GM18951 (cell line): ENCODE measurements around the gene CNOT9.
A peak's percentile ranks its signal among the peaks of the same experiment; 100 is the strongest.
"Not testable (repeated sequence)": the region's sequence is repeated elsewhere in the genome, so short reads cannot be mapped to it uniquely, and the experiment has no call there.

Source experiments
- POLR2A ChIP-seq: IDR thresholded peaks from 4 replicates; pipeline ENCODE4 v1.6.1; 2011; ENCODE audit warnings: mild to moderate bottlenecking; ENCODE audit not compliant: insufficient read length, insufficient read depth; ENCODE audit errors: extremely low read depth
- in situ Hi-C: fragments of 300-500 bp; cut with MboI; formaldehyde crosslinking; loops from one replicate; pipeline ENCODE4 v1.12.0; 2022; ENCODE audit warnings: low sequenced_read_pairs, mixed read lengths, inconsistent platforms; ENCODE audit not compliant: unreplicated experiment

Gene CNOT9, protein sequence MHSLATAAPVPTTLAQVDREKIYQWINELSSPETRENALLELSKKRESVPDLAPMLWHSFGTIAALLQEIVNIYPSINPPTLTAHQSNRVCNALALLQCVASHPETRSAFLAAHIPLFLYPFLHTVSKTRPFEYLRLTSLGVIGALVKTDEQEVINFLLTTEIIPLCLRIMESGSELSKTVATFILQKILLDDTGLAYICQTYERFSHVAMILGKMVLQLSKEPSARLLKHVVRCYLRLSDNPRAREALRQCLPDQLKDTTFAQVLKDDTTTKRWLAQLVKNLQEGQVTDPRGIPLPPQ

DNA sequence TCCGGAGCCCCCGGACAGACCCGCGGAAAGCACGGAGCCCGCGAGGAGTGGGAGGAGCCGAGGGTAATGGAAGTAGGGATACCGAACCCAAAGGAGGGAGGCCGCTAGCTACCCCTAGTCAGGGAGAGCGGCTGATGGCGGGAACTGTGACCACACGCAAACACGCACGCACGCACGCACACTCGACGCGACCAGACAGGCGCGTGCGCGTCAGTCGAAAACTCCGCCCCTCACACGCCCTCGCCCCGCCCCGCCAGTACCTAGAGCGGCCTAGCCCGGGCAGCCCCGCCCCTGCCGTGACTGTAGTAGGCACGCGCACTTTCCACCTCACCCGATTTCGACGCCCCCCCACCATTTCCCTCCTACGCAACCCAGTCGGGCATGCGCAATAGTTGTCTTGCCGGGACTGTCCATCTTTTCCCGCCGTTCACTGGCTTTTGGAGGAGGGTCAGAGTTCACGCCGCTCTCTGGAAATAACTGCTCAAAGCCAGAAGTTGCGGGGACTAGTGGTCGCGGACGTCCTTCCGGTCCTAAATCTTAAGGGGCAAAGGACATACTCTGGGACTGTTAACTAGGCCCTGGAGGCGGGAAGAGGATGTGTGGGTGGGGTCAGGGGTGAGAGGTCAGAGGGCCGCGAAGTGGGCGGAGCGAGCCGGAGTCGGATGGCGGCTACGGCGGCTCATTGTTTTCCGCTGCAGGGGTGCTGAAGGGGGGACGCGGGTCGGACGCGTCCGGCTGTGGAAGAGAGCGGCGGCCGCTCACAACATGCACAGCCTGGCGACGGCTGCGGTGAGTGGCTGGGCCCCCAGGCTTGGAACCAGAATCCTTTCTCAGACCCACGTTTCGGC, at the start of gene CNOT9, which contains the start of gene USP37:
TSS of gene CNOT9 (plus strand) at position 650 of the 848 bp plus-strand sequence. CDS start at position 766, 116 bp downstream.
TSS of gene USP37 (minus strand) at position 162 of the 848 bp plus-strand sequence. CDS start 9,698 bp downstream, outside the sequence.
- in situ Hi-C loops, result no loop called here
- TF ChIP-seq POLR2A, result peak; percentile 75

DNA sequence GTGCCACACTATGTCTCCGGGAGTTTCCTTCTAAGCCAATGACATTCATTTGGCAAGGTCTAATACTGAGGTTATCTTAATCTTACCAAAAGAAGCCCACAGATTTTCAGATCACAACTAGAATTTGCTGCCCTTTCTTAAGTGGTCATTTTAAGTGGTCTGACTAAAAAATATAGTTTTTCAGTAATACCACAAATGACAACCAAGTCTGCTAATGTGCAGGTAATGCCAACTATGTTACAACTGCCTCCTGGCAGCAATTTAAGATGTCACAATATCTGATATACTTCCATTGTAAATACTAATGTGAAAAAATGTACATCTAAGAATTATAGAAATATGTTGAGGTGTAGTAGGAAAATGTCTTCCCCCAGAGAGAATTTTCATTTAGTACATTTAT, 49.8 kb upstream of the CNOT9 start:
- no peak for TF ChIP-seq POLR2A
- in situ Hi-C loops, result no loop called here

DNA sequence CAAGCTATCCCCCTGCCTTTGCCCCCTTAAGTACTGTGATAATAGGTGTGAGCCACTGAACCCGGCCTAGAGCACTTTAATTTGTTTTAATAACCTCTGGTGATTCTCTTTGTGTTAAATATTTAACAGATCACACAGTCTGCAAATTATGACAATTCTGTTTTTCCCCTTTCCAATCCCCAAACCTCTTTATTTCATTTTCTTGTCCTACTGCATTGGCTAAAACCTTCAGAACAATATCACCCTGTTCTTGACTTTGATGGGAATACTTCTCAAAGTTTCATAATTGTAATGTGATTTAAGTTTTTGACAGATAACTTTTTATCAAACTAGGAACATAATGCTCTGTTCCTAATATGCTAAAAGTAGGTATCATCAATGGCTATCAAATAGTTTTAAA, 45.0 kb upstream of the CNOT9 start:
- no peak for TF ChIP-seq POLR2A
- in situ Hi-C loops, result no loop called here

DNA sequence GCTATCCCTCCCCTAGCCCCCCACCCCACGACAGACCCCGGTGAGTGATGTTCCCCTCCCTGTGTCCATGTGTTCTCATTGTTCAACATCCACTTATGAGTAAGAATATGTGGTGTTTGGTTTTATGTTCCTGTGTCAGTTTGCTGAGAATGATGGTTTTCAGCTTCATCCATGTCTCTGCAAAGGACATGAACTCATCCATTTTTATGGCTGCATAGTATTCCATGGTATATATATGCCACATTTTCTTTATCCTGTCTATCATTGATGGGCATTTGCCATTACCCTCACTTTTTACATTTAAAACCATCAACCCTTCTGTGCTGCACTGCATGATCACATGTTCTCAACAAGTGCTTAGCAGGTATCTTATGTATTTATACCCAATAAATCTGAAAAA, 40.2 kb upstream of the CNOT9 start:
- in situ Hi-C loops, result not testable (repeated sequence)

DNA sequence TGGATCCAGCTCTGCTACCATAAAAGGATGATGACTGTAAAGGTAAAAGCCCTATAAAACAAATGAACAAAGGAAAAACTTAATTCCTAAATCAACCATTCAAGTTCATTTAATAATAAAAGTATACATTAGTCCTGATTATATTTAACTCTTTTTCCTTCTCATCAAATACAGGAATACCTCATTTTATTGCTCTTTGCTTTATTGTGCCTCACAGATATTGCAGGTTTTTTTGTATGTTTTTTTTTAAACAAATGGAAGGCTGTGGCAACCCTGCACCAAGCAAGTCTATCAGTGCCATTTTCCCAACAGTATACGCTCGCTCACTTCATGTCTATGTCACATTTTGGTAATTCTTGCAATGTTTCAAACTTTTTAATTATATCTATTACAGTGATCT, 38.6 kb upstream of the CNOT9 start:
- in situ Hi-C loops, result no loop called here
- TF ChIP-seq POLR2A, result no peak

DNA sequence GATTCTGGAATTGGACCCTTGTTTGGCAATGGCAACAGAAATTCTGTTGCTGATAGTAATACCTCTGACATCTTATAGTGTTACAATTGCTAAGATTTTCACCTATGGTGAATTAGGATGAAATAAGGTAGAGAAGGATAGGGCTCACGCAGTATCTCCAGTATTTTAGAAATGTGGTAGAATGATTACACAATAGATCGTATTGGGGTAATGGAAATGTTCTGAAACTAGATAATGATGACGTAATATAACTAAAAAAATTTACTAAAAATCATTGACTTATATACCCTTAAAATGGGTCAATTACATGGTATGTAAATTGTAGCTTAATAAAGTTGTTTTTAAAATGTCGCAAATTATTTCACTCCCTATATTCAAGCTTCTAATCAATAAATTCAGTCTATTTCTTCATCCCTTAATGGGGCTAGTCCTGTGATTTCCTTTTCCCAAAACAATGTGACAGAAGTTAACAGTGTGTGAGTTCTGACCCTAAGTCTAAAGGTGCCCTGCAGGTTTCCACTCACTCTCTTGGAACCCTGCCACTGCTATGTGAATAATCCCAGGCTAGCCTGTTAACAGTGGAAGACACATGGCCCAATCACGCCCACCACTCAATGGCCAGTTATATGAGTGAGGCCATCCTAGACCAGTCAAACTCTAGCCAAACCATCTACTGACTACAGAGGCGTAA, 31.7 kb upstream of the CNOT9 start:
- in situ Hi-C loops, result no loop called here
- no peak for TF ChIP-seq POLR2A

DNA sequence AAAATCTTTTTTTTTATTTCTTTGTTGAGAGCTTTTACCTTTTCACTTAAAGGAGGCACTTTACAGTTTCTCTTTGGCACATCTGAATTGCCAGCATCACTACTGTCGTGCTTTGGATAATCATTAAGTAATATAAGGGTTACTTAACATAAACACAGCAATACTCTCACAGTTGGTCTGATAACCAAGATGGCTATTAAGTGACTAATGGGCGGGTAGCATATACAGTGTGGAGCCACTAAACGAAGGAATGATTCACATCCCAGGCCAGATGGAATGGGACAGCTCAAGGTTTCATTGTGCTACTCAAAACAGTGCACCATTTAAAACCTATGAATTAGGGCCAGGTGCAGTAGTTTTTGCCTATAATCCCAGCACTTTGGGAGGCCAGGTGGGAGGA, 28.6 kb upstream of the CNOT9 start:
- in situ Hi-C loops, result no loop called here
- TF ChIP-seq POLR2A, result no peak

DNA sequence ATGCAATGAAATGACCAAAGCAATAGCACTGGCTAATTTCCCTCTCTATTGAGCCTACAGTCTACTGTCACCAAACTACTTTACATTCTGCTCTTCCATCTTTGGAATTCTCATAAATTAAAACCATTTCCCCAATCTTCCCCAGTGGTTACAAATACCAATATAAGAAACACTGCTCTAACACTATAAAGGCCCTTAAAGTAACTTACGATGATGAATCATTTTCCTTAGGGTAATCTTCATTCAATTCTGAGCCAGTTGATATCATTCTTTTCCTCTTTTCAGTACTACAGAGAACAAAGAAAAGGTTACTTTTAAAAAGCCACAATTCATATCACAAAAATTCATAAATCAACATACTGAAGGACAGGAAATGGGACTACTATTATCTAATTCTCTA, 22.6 kb upstream of the CNOT9 start:
- in situ Hi-C loops, result no loop called here
- TF ChIP-seq POLR2A, result no peak

DNA sequence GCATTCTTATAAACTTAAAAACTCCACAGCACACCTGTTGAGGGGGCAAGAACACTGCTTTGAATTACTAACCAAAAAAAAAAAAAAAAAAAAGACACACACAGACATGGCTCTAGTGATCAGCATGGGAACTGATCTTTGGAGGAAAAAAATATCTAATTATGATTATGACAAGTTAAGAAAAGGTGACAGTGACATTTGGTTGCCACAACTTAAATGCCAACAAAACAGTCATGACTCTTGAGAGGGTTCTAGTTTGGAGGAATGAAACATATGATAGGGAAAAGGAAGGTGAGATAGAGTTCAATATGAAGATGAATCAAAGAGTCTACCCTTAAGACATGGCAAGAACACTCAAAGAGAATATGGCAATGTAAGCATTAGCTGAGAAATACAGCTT, 21.1 kb upstream of the CNOT9 start:
- no peak for TF ChIP-seq POLR2A
- in situ Hi-C loops, result no loop called here

DNA sequence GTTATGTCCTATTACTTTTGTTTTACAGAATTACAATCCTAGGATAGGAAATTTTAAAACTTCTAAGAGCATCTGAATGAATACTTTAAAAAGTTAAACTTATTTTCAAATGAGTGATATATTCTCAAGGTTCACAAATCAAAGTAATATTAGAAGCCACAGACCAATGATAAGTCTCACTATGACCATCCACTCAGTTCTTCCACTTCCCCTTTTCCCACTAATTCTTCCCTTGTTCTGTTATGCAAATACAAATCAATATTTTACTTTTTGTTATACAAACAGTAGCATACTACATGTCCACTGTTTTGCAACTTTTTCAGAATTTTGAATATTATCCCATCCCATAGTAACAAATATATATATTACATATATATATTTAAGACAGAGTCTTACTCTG, 20.7 kb upstream of the CNOT9 start:
- in situ Hi-C loops, result no loop called here
- TF ChIP-seq POLR2A, result no peak

DNA sequence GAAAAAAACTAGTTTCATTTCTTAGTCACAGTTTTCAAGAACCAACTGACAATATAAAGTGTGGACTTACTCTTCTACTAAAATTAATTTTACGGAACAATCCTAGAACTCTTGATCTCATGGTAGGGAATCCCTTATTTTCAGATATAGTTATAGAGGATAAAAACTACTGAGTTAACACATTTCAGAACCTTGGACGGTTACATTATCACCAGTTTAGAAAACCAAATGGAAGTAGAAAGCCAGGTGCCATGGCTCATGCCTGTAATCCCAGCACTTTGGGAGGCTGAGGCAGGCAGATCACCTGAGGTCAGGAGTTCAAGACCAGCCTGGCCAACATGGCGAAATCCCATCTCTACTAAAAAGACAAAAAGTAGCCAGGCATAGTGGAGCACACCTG, 14.4 kb upstream of the CNOT9 start:
- in situ Hi-C loops, result not testable (repeated sequence)

DNA sequence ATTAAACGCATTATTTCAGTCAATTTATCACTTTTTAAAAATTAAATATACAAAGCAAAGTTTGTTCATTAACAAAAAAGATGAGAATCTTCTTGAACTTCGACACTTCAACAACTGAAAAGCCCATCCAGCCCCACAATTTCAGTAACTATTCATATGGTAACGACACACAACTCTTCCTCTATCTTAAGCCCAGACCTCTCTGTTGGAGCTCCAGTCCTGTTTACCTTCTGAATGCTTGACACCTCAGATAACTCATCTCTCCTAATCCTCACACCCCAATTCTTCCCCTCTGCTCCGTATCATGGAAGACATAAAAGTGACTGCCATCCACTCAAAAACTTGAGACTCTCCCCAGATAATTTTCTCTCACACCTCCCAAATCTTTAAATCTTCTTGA, 13.1 kb upstream of the CNOT9 start:
- in situ Hi-C loops, result no loop called here
- no peak for TF ChIP-seq POLR2A

DNA sequence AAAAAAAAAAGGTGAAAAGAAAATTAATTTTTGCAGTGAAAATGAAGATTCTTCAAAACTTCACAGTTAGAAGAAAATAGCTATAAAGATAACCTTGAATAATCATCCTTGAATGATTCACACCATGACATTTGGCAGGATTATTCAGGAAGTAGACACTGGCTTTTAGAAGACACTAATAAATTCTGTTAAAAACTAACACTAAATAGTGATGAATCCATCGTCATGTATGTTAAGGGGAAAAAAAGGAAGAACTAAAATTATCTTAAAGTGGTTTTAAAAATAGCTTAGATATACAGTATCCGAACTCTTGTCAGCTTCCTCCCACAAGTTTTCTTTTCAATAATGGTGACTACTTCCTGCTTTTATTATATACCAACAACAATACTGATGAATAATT, 10.7 kb upstream of the CNOT9 start:
- TF ChIP-seq POLR2A, result no peak
- in situ Hi-C loops, result no loop called here
